Loucy (cell line): ENCODE results near the gene SEC14L1.

Experiments used
- H2AFZ ChIP-seq: fragments of 200-600 bp; sonication (generic); 2 replicates; pipeline ENCODE4 v1.6.0; 2016; ENCODE audit warnings: antibody characterized with exemption, mild to moderate bottlenecking, low read length, moderate library complexity
- H3F3A ChIP-seq: fragments of 200-600 bp; 2 replicates; pipeline ENCODE4 v1.6.0; 2016; ENCODE audit warnings: antibody characterized with exemption, low read depth, mild to moderate bottlenecking
- H3K27me3 ChIP-seq: fragments of 200-600 bp; sonication (generic); 2 replicates; pipeline ENCODE4 v1.6.1; 2014; ENCODE audit warnings: low read length, mild to moderate bottlenecking; ENCODE audit not compliant: insufficient read depth, poor library complexity, severe bottlenecking
- H3K36me3 ChIP-seq: fragments of 200-600 bp; sonication (generic); 2 replicates; pipeline ENCODE4 v1.6.1; 2016; ENCODE audit warnings: low read length; ENCODE audit not compliant: insufficient read depth
- H3K4me1 ChIP-seq: fragments of 200-600 bp; sonication (generic); 2 replicates; pipeline ENCODE4 v1.5.1; 2014; ENCODE audit warnings: low read length, mild to moderate bottlenecking; ENCODE audit not compliant: insufficient read depth, poor library complexity, severe bottlenecking
- H3K4me2 ChIP-seq: fragments of 200-600 bp; sonication (generic); 2 replicates; pipeline ENCODE4 v1.6.0; 2014; ENCODE audit warnings: antibody characterized with exemption, low read length, low read depth, mild to moderate bottlenecking; ENCODE audit not compliant: poor library complexity, severe bottlenecking
- H3K4me3 ChIP-seq: fragments of 200-600 bp; sonication (generic); 2 replicates; pipeline ENCODE4 v1.5.1; 2014; ENCODE audit warnings: low read length, mild to moderate bottlenecking, mixed read lengths; ENCODE audit not compliant: poor library complexity, severe bottlenecking
- H3K79me2 ChIP-seq: fragments of 200-600 bp; sonication (generic); 2 replicates; pipeline ENCODE4 v1.6.1; 2014; ENCODE audit warnings: low read length; ENCODE audit not compliant: insufficient read depth
- H3K9ac ChIP-seq: fragments of 200-600 bp; sonication (generic); 2 replicates; pipeline ENCODE4 v1.6.0; 2014; ENCODE audit warnings: mild to moderate bottlenecking, low read depth, low read length, moderate library complexity; ENCODE audit not compliant: poor library complexity, severe bottlenecking
- H3K9me2 ChIP-seq: fragments of 200-600 bp; sonication (generic); replicated peaks from 2 replicates; pipeline ENCODE4 v1.6.1; 2016; ENCODE audit warnings: low read depth, low read length, mixed read lengths
- H3K9me3 ChIP-seq: fragments of 200-600 bp; sonication (generic); 2 replicates; pipeline ENCODE4 v1.6.1; 2014; ENCODE audit warnings: mild to moderate bottlenecking, antibody characterized with exemption, low read length, low read depth; ENCODE audit not compliant: insufficient read depth
- H4K20me1 ChIP-seq: fragments of 200-600 bp; sonication (generic); 2 replicates; pipeline ENCODE4 v1.6.0; 2014; ENCODE audit warnings: antibody characterized with exemption, low read length, mild to moderate bottlenecking; ENCODE audit not compliant: insufficient read depth, poor library complexity, severe bottlenecking
- EZH2phosphoT487 ChIP-seq: fragments of 200-600 bp; IDR thresholded peaks from 2 replicates; pipeline ENCODE4 v1.6.1; 2018; ENCODE audit warnings: antibody characterized with exemption, mild to moderate bottlenecking, moderate library complexity, borderline replicate concordance
- TF ChIP-seq, protein P1 (sequence below): fragments of 200-600 bp; sonication (generic); conservative IDR thresholded peaks from 2 replicates; pipeline ENCODE4 v1.5.1; 2014; ENCODE audit warnings: mild to moderate bottlenecking, antibody characterized with exemption, low read length

The SEC14L1 gene

GRCh38 chr17:77228816-77229215 lies 88.0 kb downstream of the SEC14L1 start:
- Histone ChIP-seq H3K9me3 (no peaks in the 10 kb centered on the region; the same call in 1 of the 2 replicates), H3K79me2 (no peaks in the 10 kb centered on the region), H4K20me1 (no peaks in the 10 kb centered on the region), H3K9ac (no peak overlapping the region), H3K9me2 (no peaks in the 10 kb centered on the region), H3K4me2 (no peak overlapping the region), H3K27me3 (no peaks in the 10 kb centered on the region), H3K4me3 (no peak overlapping the region), H3K4me1 (peaks cover 2% of the 10 kb centered on the region), H3F3A (no peaks in the 10 kb centered on the region), H2AFZ (no peak overlapping the region), H3K36me3 (no peaks in the 10 kb centered on the region)
- no peak for TF ChIP-seq EZH2phosphoT487

- no peak overlapping the region for H2AFZ ChIP-seq
- no peaks in the 10 kb centered on the region for H3F3A ChIP-seq
- no peaks in the 10 kb centered on the region for H3K79me2 ChIP-seq
- peaks cover 7% of the 10 kb centered on the region for H3K4me1 ChIP-seq
- no peaks in the 10 kb centered on the region for H3K9me2 ChIP-seq
- H3K9me3 ChIP-seq, result no peaks in the 10 kb centered on the region; the same call in 1 of the 2 replicates
- H4K20me1 ChIP-seq, result no peaks in the 10 kb centered on the region
- H3K4me3 ChIP-seq, result no peak overlapping the region
- H3K27me3 ChIP-seq, result no peaks in the 10 kb centered on the region
- H3K36me3 ChIP-seq, result no peaks in the 10 kb centered on the region
- no peak for TF ChIP-seq EZH2phosphoT487
- TF ChIP-seq, protein P1, sequence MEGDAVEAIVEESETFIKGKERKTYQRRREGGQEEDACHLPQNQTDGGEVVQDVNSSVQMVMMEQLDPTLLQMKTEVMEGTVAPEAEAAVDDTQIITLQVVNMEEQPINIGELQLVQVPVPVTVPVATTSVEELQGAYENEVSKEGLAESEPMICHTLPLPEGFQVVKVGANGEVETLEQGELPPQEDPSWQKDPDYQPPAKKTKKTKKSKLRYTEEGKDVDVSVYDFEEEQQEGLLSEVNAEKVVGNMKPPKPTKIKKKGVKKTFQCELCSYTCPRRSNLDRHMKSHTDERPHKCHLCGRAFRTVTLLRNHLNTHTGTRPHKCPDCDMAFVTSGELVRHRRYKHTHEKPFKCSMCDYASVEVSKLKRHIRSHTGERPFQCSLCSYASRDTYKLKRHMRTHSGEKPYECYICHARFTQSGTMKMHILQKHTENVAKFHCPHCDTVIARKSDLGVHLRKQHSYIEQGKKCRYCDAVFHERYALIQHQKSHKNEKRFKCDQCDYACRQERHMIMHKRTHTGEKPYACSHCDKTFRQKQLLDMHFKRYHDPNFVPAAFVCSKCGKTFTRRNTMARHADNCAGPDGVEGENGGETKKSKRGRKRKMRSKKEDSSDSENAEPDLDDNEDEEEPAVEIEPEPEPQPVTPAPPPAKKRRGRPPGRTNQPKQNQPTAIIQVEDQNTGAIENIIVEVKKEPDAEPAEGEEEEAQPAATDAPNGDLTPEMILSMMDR, result no peak
- no peak overlapping the region for H3K4me2 ChIP-seq
- no peak overlapping the region for H3K9ac ChIP-seq
Observed at GRCh38 chr17:77229786-77230435, 89.1 kb downstream of the SEC14L1 start.

- Histone ChIP-seq H3F3A (no peaks in the 10 kb centered on the region), H3K79me2 (no peaks in the 10 kb centered on the region), H3K9me2 (no peaks in the 10 kb centered on the region), H2AFZ (no peak overlapping the region), H3K4me3 (no peak overlapping the region), H4K20me1 (no peaks in the 10 kb centered on the region), H3K9me3 (no peaks in the 10 kb centered on the region), H3K4me2 (no peak overlapping the region), H3K4me1 (peaks cover 7% of the 10 kb centered on the region), H3K27me3 (no peaks in the 10 kb centered on the region), H3K36me3 (no peaks in the 10 kb centered on the region), H3K9ac (no peak overlapping the region)
- TF ChIP-seq, protein P1, result no peak
Observed at GRCh38 chr17:77230436-77230830, 89.7 kb downstream of the SEC14L1 start.
